Natural killer cell (primary cell): ENCODE results near the gene ARNT2. TPM values are rescaled to one million over a fixed set of nuclear protein-coding genes. Genes with fewer than 3 reads are reported as not detected.

ENCODE experiments used
- ATAC-seq, 3 donors: fragments of 150-1000 bp in 2 of 3; fragments of 200-7000 bp in 1 of 3; cut with Tn5 transposase; 1 replicate in 1 of 3; 2 replicates in 2 of 3; pipeline ENCODE4 v1.10.0; 2021; ENCODE audit warnings: mild to moderate bottlenecking in 2 of 3, moderate library complexity in 2 of 3
- DNase-seq, 2 donors: peaks; one replicate each; pipeline versions ENCODE4 v3.0.0 to v3.0.0-alpha.2; 2013 to 2021; ENCODE audit warnings: mixed read lengths in 1 of 2
- H3K27ac ChIP-seq: one replicate; pipeline ENCODE4 v1.5.1; 2013; ENCODE audit warnings: mild to moderate bottlenecking, low read length
- H3K27me3 ChIP-seq: one replicate; pipeline ENCODE4 v1.6.1; 2013; ENCODE audit warnings: low read length; ENCODE audit not compliant: control insufficient read depth, insufficient read depth
- H3K36me3 ChIP-seq: one replicate; pipeline ENCODE4 v1.6.1; 2013; ENCODE audit warnings: low read length; ENCODE audit not compliant: control insufficient read depth, insufficient read depth
- H3K4me1 ChIP-seq: one replicate; pipeline ENCODE4 v1.6.1; 2013; ENCODE audit warnings: low read length; ENCODE audit not compliant: control insufficient read depth, insufficient read depth
- H3K4me3 ChIP-seq: one replicate; pipeline ENCODE4 v1.5.1; 2013; ENCODE audit warnings: low read length
- H3K9me3 ChIP-seq: one replicate; pipeline ENCODE4 v1.6.1; 2013; ENCODE audit warnings: low read length; ENCODE audit not compliant: control insufficient read depth, insufficient read depth
- H3K27ac Mint-ChIP-seq, 2 donors: one replicate each; pipeline ENCODE4 v1.8.0; 2022; ENCODE audit warnings: mild to moderate bottlenecking in 2 of 2, mixed read lengths in 2 of 2, moderate library complexity in 1 of 2
- H3K27me3 Mint-ChIP-seq, 2 donors: one replicate each; pipeline ENCODE4 v1.8.0; 2022; ENCODE audit warnings: low read depth in 2 of 2, mixed read lengths in 2 of 2
- H3K36me3 Mint-ChIP-seq: one replicate; pipeline ENCODE4 v1.8.0; 2022; ENCODE audit warnings: mixed read lengths
- H3K4me1 Mint-ChIP-seq, 2 donors: one replicate each; pipeline ENCODE4 v1.8.0; 2022; ENCODE audit warnings: mixed read lengths in 2 of 2
- H3K4me3 Mint-ChIP-seq: one replicate; pipeline ENCODE4 v1.8.0; 2022; ENCODE audit warnings: mild to moderate bottlenecking, moderate library complexity, mixed read lengths
- H3K9me3 Mint-ChIP-seq, 2 donors: one replicate each; pipeline ENCODE4 v1.8.0; 2022; ENCODE audit warnings: mixed read lengths in 2 of 2
- CTCF ChIP-seq: fragments of 200-600 bp; IDR thresholded peaks from one replicate; pipeline ENCODE4 v1.8.0; 2022; ENCODE audit warnings: antibody characterized with exemption
- WGBS: methylation state at CpG from one replicate; pipeline ENCODE4 v1.1.7; 2013; ENCODE audit warnings: missing lambda C conversion rate; ENCODE audit not compliant: insufficient coverage; 5-methylcytosine and 5-hydroxymethylcytosine counted together
- intact Hi-C: fragments of 100-400 bp; cut with micrococcal nuclease; formaldehyde crosslinking; loops from one replicate; pipeline ENCODE4 v1.14.2; 2022
- total RNA-seq, 4 donors: library from RNA; stranded (reverse); fragments of 120-200 nt in 1 of 4; gene quantifications; one replicate each; pipeline versions ENCODE4 v1.2.3 to v1.2.4, GENCODE V29; 2013 to 2022

The ARNT2 gene
- total RNA-seq, 3 donors from 2014 or later (not counting 1 experiment from before 2014, with no cell fraction given), result not detected

- no peak for TF ChIP-seq CTCF
- no peaks in the 10 kb centered on the region for H3K9me3 Mint-ChIP-seq
- no peak overlapping the region for H3K4me3 Mint-ChIP-seq
- Histone ChIP-seq H3K4me1 (no peaks in the 10 kb centered on the region), H3K27ac (no peak overlapping the region), H3K27me3 (no peaks in the 10 kb centered on the region), H3K9me3 (no peaks in the 10 kb centered on the region), H3K36me3 (no peaks in the 10 kb centered on the region), H3K4me3 (no peak overlapping the region)
- H3K4me1 Mint-ChIP-seq, result no peaks in the 10 kb centered on the region
- H3K36me3 Mint-ChIP-seq, result no peaks in the 10 kb centered on the region
- H3K27me3 Mint-ChIP-seq, result peaks cover 16 to 28% of the 10 kb centered on the region in 2 donors
- intact Hi-C loops, result no loop called here
- ATAC-seq (no peak), DNase-seq (no peak)
- no CpG with 5 or more reads among the region's 3 CpGs for WGBS
- H3K27ac Mint-ChIP-seq, result no peak overlapping the region
These were observed 196.4 kb downstream of the ARNT2 start for GRCh38 chr15:80600626-80601025.

- Histone ChIP-seq H3K4me1 (no peaks in the 10 kb centered on the region), H3K4me3 (no peak overlapping the region), H3K27me3 (no peaks in the 10 kb centered on the region), H3K9me3 (no peaks in the 10 kb centered on the region), H3K27ac (no peak overlapping the region), H3K36me3 (no peaks in the 10 kb centered on the region)
- no peak for DNase-seq
- WGBS, result 90% methylated on average over 3 of the region's 4 CpGs
- Mint-ChIP-seq H3K36me3 (no peaks in the 10 kb centered on the region), H3K27me3 (peaks cover 16 to 29% of the 10 kb centered on the region in 2 donors), H3K27ac (no peak overlapping the region), H3K9me3 (no peaks in the 10 kb centered on the region), H3K4me1 (no peaks in the 10 kb centered on the region), H3K4me3 (no peak overlapping the region)
- intact Hi-C loops, result no loop called here
- TF ChIP-seq CTCF, result no peak
- ATAC-seq, result no peak
These were observed 197.1 kb downstream of the ARNT2 start for GRCh38 chr15:80601256-80601655.

GRCh38 chr15:80604583-80605575, 200.7 kb downstream of the ARNT2 start:
- Mint-ChIP-seq H3K4me3 (no peak overlapping the region), H3K27me3 (peaks cover 11 to 19% of the 10 kb centered on the region in 2 donors), H3K27ac (no peak overlapping the region), H3K4me1 (no peaks in the 10 kb centered on the region), H3K36me3 (no peaks in the 10 kb centered on the region), H3K9me3 (no peaks in the 10 kb centered on the region)
- Histone ChIP-seq H3K27ac (no peak overlapping the region), H3K27me3 (no peaks in the 10 kb centered on the region), H3K4me3 (no peak overlapping the region), H3K4me1 (no peaks in the 10 kb centered on the region), H3K36me3 (no peaks in the 10 kb centered on the region), H3K9me3 (no peaks in the 10 kb centered on the region)
- DNase-seq (no peak), ATAC-seq (no peak)
- no peak for TF ChIP-seq CTCF
- intact Hi-C loops, result no loop called here
- 87% methylated on average over 13 of the region's 14 CpGs for WGBS
